HG03575 (cell line): ENCODE data around the gene SORCS2.

Source experiments
- ATAC-seq: cut with Tn5 transposase; IDR thresholded peaks from one replicate; pipeline ENCODE4 v1.9.1; 2021; ENCODE audit not compliant: unreplicated experiment, insufficient number of reproducible peaks, low FRiP score; ENCODE audit errors: extremely low read depth

The SORCS2 gene

DNA sequence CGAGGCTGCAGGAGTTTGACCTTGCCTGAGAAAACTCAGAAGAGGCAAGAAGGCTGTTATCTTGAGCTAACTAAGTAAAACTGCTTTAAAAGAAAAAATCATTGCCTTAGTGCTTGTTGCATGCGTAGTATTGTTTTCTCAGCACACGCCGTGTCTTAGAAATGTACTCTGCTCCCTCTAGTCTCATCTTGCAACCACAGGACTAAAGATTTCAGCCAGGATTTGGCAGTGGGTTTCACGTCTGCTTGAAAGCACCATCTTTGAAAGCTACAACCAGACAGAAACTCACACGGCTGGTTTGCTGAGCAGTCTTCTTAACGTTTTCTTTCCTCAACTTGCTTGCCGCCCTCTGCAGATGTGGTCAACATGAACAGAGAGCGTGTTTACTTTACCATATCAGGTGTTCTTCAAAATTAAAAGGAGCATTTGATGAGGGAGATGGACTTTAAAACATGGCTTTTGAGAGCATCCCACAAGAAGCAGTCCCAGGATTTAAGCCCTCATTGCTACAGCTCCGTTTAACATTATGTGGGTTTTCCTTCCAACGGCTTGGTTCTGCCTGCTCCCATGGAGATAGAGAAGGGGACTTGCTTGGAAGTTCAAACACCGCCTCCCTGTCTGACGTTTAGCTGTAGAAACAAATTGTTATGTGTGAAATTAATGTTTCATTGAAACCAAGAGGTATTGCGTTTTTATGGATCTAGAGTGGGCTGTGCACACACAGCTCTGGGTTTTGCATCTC, 3.4 kb downstream of the SORCS2 start:
- no peak for ATAC-seq

DNA sequence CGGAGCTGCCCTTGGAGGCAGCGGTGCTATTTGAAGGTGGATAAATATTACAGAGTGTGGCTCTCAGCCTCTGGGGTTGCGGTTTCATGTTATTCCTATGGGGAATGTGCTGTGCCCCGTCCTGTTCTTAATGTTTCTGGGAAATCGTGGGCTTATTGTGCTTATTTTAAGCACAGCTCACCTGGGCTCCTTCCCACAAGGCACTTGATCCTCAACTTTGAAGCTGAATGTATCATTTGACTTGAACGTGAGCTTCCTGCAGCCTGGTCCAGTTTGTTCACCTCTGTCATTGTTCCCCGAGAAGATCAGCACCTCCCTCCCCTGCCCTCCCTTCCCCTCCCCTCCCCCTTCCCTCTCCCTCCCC, 3.9 kb downstream of the SORCS2 start:
- ATAC-seq = no peak

DNA sequence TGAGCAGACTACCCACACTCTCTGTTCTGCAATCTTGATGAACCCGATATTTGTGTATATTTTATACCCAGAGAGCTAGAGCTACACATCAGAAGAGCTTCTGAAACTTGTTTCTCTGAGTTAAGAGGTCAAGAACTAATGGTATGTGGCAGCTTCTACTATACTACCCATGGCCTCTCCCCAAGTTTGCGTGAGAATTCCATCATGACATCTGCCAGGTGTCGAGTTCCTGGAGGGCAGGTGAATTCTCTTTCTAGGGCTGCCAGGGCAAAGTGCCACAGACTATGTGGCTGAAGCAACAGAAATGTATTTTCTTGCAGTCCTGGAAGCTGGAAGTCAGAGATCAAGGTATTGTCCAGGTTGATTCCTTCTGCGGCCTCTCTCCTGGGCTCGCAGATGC, 4.4 kb downstream of the SORCS2 start:
- ATAC-seq = no peak

DNA sequence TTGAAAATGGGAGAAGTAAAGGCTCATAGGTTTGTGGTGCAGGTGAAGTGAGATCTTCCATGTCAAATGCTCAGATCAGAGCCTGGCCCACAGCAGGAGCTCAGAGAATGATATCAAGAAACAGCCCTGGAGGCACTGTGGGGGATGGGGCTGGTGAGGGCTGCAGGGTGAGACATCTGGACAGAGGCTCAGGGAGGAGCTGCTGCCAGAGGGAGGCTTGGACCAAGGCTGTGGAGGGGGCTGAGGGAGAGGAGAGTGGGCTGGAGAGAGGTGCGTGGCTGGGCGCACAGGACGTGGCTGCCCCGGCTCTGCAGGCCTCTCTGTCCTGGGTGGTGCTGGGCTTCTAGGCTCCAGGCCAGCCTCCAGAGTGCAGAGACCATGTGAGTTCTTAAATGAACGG, 5.6 kb downstream of the SORCS2 start:
- no peak for ATAC-seq

DNA sequence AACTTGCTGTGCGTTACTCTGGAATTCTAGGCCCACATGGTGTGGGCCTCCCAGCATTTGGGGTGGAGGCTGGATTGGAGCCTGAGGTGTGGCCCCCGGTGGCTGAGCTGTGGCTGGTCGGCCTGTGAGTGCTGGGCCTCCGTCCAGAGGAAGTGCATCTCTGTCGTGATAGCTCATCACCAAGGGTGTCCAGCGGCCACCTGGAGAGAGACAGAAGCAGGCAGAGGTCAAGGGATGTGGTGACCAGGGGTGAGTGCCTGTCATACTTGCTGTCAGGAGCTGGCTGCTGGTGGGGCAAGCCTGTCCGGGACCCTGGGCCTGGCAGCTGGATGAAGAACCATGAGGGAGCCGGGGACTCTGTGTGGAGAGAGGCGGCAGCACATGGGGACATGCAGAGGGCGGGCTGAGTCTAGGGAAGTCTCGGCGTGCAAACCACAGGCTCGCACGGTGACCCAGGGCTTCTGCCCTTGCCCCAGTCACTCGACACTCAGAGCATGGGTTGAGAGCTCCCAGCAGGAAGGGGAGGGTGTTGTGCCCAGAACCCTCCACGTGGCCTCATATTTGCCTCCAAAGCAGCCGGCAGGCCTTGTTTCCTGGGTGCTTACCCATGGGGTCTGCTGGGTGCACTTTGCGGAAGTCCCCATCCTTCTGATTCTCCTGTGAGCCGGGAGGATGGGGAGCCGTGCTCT, 6.2 kb downstream of the SORCS2 start:
- no peak for ATAC-seq

DNA sequence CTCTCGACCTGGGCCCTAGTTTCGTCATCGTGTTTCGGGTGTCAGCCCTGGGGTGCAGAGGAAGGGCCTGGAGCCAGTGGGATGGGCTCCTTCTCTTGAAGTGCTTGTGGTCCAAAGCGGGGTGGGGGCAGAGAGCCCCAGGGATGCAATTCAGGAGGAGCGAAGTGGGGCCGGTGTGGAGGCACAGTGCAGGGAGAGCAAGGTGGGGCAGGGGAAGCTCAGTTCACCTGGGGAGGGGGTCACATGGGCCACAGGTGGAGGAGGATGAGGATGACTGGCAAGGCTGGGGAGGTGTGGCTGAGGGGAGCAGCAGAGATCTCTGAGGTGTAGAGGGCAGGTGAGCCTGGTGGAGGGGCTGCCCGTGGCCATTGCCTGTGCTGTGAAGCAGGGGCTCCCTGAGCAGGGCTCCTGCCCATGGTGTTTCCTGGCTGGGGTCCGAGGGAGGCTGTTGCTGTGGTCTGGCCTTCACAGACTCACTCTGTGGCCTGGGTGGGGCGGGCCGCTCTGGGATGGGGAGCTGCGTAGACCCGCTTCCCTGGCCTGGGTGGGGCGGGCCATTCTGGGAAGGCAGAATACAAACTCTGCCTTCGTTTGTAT, 6.9 kb downstream of the SORCS2 start:
- ATAC-seq = no peak

DNA sequence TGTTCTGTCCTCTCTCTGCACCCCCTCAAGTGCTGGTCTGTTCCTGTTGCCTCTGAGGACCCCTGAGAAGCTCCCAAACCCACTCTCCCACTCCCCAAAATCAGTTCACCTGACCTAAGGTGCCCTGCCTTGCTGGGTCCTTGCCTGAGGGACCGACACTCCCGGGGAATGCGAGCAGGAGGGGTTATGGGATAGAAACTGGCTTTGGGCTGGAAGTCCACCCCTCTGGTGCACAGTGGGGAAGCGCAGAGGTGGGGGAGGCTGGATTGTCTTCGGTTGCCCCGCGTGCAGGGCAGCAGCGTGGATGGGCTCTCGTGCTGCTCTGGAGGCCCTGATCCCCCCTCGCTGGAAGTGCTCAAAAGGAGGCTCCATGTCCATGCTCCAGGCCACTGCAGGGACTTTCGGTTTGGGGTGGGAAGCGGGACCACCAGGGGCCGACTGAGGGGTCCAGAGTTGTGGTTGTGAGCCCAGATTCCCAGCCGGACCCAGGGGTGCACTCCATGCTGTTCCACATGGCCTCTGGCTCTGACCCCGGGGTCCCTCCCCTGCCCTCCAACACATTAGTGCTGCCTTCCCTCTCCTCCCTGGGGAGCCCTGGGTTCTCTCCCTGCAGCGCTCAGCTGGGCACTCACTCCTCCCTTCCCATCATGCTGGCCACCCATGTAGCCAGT, 7.6 kb downstream of the SORCS2 start:
- no peak for ATAC-seq

DNA sequence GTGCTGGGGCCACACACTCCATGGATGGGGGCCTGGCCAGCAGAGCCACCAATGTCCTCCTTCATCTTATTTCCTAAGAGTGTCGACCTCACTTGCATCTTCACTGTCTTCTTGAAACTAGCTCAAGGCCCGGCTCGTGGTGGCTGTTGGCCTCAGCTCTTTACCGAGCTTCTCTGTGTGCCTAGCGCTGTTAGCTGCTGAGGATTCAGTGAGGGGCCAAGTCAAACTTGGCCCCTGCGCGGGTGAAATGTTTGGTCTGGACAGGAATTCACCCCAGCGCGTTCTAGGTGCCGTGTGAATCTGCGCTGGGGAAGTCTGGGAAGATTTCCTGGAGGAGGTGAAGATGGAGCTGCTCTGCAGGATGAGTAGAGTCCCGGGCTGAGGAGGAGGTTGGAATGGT, 8.5 kb downstream of the SORCS2 start:
- no peak for ATAC-seq

DNA sequence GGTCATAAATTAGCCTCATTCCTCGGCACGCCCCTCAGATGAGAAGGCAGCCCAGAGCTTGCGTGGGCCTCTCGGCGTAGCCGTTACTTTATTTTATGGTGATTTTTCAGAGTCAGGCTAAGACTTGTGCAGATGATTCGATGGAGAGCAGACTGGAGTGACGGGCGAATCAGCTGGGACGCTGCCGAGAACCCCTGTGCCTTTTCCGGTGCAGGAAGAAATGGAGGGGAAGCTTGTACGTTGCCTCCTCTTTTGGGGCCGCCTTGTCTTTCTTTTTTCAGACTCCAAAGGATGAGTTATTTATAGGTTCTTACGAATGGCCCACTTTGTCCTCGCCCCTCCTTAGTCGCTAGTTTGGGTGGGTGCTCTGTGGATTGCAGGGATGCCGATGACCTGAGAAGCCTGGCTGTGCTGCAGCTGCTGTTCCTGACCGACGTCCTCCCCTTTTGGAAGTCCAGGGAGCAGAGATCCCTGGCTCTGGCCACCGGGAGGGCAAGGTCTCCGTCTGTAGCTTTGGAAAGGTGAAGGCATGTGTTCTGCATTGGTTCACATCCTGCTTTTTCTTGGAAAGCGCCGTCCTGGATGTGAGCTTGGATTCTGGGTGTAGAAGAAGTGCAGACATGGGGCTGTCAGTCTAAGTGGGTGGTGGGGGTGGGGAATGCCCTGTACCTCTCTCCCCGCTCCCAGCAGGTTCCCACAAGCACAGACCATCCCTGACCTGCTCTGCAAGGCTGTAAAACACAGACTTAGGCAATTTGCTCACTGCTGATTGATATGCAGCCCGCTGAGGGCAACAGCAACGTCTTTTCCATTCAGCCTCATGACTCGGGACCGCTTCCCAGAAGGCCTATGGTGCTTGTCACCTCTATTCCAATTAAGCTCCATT, 9.3 kb downstream of the SORCS2 start:
- ATAC-seq = no peak

DNA sequence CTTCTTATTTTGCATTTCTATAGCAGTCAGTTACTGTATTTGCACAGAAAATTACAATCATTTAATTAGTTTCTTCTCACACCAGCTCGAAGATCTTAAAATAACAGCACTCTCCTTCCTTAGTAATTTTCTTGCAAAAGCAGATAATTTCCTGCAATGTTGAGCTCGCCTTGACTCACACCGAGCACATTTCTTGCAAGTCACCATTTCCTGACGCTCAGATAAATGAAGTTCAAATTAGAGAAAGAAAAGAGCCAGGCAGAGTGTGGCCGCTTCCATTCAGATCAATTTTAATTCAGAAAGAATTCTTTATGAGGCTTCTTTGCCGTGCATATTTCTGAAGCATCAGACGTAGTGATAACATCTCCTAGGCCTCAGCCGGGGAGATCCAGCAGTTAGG, 10.1 kb downstream of the SORCS2 start:
- no peak for ATAC-seq

DNA sequence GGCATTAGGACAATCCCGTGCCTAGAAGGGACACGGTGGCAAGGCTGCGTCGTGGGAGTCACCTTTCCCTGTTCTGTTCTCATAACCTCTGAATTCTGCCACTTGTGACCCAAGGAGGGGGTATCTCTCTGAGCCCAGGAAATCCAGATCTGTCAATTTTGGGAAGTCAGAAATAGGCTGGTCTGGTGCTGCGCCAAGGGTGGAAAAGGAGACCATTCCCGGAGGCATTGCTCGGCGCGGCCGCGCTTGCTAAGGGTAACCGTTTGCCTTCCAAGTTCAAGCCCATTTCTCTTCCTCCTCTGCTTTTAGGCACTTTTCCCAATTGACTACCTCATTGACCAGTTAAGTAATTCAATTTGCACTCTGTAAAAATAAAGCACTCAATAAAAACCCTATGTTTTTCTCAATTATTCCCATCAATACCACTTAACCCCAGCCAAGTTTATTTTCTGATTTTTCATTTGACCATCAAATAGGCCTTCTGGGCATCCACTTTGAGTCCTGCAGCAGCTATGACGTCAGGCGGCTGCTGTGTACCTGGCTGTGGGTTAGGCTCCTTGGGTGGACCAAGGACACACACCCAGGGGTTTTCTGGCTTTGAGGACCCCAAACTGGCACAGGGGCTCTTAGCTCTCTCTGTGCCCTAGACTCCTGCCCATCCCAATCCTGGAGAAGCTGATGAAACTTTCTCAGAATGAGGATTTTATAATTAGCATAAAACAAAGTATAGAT, 12.5 kb downstream of the SORCS2 start:
- ATAC-seq = no peak

DNA sequence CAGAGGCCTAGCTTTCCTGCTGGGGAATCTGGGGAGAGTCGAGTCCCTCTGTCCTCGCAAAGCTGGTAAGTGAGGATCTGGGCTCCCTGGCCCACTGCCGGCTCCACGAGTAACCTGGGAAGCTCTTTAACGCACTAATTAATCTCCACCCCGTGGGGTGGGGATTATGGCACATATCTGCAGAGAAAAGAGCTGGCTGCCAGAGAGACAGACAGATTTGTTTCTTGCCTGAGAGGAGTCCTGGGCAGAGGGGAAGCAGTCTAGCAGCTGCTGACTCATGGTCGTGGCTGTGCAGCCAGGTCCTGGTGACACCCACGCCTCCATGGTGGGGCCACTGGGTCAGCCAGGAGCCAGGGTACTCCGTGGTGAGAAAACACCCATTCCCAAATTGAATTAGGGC, 14.0 kb downstream of the SORCS2 start:
- ATAC-seq = no peak

DNA sequence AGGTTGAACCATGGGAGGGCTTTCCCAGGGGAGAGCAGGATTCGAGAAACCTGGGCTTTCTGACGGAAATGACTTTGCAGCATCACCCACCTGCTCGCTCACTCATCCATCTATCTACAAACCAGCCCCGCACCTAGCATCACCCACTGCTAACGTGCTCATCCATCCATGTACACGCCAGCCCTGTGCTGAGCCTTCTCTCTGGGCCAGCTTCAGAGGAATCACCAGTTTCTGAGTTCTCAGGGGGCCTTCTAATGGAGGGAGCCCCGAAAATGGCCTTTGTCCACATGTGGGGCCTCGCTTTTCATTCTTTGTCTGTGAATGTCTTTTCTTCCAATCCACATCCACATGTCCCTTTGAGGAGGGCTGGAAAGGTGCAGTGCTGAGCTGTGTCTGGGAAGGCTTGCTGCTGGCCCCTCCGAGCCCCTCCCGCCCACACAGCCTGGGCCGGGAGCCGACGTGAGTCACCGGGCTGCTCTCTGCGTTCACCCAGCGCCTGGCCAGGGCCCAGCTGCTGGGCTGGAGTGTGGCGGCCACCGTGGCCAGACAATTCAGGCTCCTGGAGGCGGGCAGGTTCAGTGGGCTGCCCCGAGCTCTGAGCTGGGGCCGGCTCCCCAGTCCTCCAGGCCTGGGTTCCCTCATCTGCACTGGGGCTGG, 14.7 kb downstream of the SORCS2 start:
- no peak for ATAC-seq

DNA sequence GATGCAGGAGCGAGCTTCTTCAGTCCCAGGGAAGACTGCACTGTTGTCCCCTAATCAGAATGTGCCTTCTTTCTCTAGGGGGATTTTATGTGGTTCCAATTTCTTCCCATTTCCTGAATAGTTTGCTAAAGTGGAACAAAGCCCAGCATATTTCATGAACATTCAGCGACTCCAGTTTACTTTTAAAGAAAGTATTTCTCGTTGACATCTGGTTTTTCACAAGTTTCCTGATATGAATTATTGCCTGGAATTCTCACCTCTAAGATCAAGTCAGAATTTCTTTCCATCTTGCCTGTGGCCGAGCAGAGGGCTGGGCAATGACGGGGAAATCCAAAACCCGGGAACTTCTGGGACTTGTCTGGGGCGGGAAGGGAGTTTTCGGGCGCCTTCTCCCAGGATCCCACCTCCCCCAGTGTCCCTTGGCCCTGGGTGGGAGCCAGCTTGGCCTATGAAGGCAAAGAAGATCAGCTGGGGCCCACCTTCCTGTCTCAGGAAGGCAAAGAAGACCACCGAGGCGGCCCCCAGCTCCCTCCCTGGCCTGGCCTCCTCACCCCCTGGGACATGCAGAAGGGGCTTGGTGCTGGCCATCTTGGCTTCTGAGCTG, 15.4 kb downstream of the SORCS2 start:
- ATAC-seq = no peak

DNA sequence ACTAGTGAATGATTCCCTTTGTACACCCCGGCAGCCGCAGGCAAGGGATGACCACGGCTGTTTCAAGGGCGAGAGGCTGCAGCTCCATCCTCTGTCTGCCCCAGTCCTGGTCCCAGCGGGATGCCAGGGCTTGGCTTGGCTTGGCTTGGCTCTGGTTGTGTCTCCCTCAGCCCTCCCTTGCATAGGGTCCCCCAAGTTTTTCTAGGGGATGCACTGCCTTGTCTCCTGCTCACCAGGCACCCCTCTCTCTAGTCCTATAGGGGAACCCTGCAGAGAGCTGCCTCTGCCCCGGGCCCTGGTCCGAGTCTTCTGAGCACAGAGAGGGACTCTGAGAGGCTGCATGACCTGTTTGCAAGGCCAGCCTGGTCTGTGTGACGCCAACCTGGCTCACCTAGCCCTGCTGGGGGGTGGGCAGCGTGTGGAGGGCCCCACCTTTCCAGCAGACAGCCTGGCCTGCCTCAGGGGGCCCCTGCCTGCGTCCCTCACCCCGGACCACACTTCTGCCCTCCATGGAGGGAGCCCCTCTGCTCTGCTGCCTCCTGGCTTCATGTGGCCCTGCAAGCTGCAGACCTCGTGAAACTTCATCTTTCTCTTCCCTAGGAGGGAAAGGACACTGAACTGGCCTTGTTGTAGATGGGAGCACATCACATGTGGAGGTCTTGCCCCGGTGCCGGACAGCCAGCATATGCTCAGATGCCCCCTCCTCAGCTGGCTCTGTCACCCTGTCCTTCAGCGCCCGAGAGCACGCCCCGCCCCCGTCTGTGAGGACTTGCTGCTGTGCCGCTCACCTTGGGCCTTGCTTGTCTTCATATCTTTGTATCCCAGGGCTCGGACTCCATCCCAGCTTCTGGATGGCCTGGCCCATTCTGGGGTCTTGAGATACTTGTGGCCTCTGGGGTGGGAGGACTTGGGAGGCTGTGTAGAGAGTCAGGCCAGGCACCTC, 16.4 kb downstream of the SORCS2 start:
- ATAC-seq = no peak

DNA sequence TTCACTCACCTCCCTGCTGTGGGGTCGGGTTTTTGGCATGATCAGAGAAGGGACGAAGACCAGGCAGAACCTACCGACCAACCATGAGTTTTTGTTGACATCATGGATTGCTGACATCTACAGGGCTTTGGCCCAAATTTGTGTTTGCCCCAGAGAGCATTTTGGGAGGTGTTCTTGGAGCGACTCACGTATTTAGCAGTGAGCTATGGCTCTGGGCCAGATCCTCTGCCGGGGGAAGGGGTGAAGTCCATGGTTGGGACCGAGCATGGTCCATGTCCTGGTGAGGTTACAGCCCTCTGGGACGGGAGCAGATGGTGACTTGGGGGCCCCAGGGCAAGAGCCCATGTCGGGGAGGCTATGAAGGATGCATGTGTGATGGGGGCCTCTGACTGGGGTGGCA, 17.4 kb downstream of the SORCS2 start:
- no peak for ATAC-seq

DNA sequence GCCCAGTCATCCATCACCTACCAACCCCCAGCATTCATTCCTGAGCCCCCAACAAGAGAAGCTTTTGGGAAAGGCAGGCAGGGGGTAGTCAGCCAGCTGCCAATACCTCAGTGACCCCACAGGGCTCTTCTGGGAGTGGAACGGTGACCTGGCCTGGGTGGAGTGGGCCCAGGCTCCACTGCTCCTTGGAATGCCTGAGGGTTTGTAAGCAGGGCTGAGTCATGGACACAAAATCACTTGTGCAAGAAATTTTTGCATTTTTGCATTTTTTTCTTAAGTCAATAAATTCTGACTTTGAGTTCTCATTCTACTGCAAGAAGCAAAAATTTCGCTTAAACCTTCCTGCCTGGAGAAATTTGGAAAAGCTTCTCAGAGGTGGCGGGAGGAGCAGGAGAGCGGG, 18.5 kb downstream of the SORCS2 start:
- no peak for ATAC-seq
